SU-DHL-6 (cell line): ENCODE results near the gene CD99L2.

Experiments
- H2AFZ ChIP-seq: fragments of 200-600 bp; sonication (generic); 2 replicates; pipeline ENCODE4 v1.6.1; 2014; ENCODE audit warnings: low read depth, mild to moderate bottlenecking, moderate library complexity, mixed read lengths, antibody characterized with exemption, low read length; ENCODE audit not compliant: severe bottlenecking
- H3F3A ChIP-seq: fragments of 200-600 bp; shearing (Covaris generic); 2 replicates; pipeline ENCODE4 v1.6.0; 2016; ENCODE audit warnings: antibody characterized with exemption, mild to moderate bottlenecking; ENCODE audit not compliant: insufficient read depth
- H3K27ac ChIP-seq: fragments of 200-600 bp; sonication (generic); 2 replicates; pipeline ENCODE4 v1.5.1; 2016; ENCODE audit warnings: low read depth, mild to moderate bottlenecking, low read length, moderate library complexity, mixed read lengths
- H3K27me3 ChIP-seq: fragments of 200-600 bp; sonication (generic), shearing (Covaris generic); 2 replicates; pipeline ENCODE4 v1.6.0; 2014; ENCODE audit warnings: mild to moderate bottlenecking, low read length
- H3K36me3 ChIP-seq: fragments of 200-600 bp; sonication (generic); 2 replicates; pipeline ENCODE4 v1.6.1; 2014; ENCODE audit warnings: mild to moderate bottlenecking, low read length, mixed read lengths
- H3K4me2 ChIP-seq: fragments of 300-600, 200-600 bp; shearing (Covaris generic), sonication (generic); 2 replicates; pipeline ENCODE4 v1.6.0; 2014; ENCODE audit warnings: low read length, low read depth, mild to moderate bottlenecking; ENCODE audit not compliant: poor library complexity, severe bottlenecking
- H3K4me3 ChIP-seq: fragments of 200-600 bp; sonication (generic); 2 replicates; pipeline ENCODE4 v1.5.1; 2014; ENCODE audit warnings: antibody characterized with exemption, low read length, mild to moderate bottlenecking, mixed read lengths; ENCODE audit not compliant: insufficient read depth, poor library complexity, severe bottlenecking
- H3K79me2 ChIP-seq: fragments of 200-600 bp; sonication (generic); 2 replicates; pipeline ENCODE4 v1.6.1; 2014; ENCODE audit warnings: mild to moderate bottlenecking, low read length, moderate library complexity; ENCODE audit not compliant: insufficient read depth
- H3K9ac ChIP-seq: fragments of 200-600 bp; sonication (generic); 2 replicates; pipeline ENCODE4 v1.7.0; 2014; ENCODE audit warnings: mild to moderate bottlenecking, low read length
- H3K9me2 ChIP-seq: fragments of 200-600 bp; sonication (generic); replicated peaks from 2 replicates; pipeline ENCODE4 v1.6.1; 2014; ENCODE audit warnings: low read length; ENCODE audit not compliant: insufficient read depth
- H3K9me3 ChIP-seq: fragments of 200-600 bp; sonication (generic); 2 replicates; pipeline ENCODE4 v1.6.1; 2014; ENCODE audit warnings: low read length, mixed read lengths; ENCODE audit not compliant: insufficient read depth
- H4K20me1 ChIP-seq: fragments of 200-600 bp; sonication (generic); 2 replicates; pipeline ENCODE4 v1.6.1; 2014; ENCODE audit warnings: low read depth, mild to moderate bottlenecking, antibody characterized with exemption, low read length, moderate library complexity, mixed read lengths
- CTCF ChIP-seq: fragments of 200-600 bp; sonication (generic); IDR thresholded peaks from one replicate; pipeline ENCODE4 v1.5.1; 2017; ENCODE audit warnings: antibody characterized with exemption, mild to moderate bottlenecking, low read length, moderate library complexity; ENCODE audit not compliant: insufficient read depth, poor library complexity, severe bottlenecking
- EZH2phosphoT487 ChIP-seq: fragments of 200-600 bp; sonication (generic), shearing (Covaris generic); conservative IDR thresholded peaks from 2 replicates; pipeline ENCODE4 v1.6.1; 2018; ENCODE audit warnings: mild to moderate bottlenecking, antibody characterized with exemption, low read length, moderate library complexity, mixed read lengths

Gene CD99L2

GRCh38 chrX:150763303-150763797, 135.1 kb downstream of the CD99L2 start:
- TF ChIP-seq CTCF (no peak), EZH2phosphoT487 (no peak)
- Histone ChIP-seq H3K36me3 (no peaks in the 10 kb centered on the region), H3K4me2 (no peak overlapping the region), H3K9me3 (no peaks in the 10 kb centered on the region), H3K27me3 (no peaks in the 10 kb centered on the region), H3F3A (no peaks in the 10 kb centered on the region), H3K9me2 (no peaks in the 10 kb centered on the region), H4K20me1 (no peaks in the 10 kb centered on the region), H3K9ac (no peak overlapping the region), H2AFZ (no peak overlapping the region), H3K4me3 (no peak overlapping the region), H3K27ac (no peak overlapping the region), H3K79me2 (no peaks in the 10 kb centered on the region)

GRCh38 chrX:150762258-150763165, 136.0 kb downstream of the CD99L2 start:
- Histone ChIP-seq H3K4me2 (no peak overlapping the region), H3K4me3 (no peak overlapping the region), H3K27ac (no peak overlapping the region), H3K27me3 (no peaks in the 10 kb centered on the region), H3F3A (no peaks in the 10 kb centered on the region), H3K9me2 (no peaks in the 10 kb centered on the region), H4K20me1 (no peaks in the 10 kb centered on the region), H3K9ac (no peak overlapping the region), H2AFZ (no peak overlapping the region), H3K9me3 (no peaks in the 10 kb centered on the region), H3K79me2 (no peaks in the 10 kb centered on the region), H3K36me3 (no peaks in the 10 kb centered on the region)
- TF ChIP-seq CTCF (no peak), EZH2phosphoT487 (no peak)

DNA sequence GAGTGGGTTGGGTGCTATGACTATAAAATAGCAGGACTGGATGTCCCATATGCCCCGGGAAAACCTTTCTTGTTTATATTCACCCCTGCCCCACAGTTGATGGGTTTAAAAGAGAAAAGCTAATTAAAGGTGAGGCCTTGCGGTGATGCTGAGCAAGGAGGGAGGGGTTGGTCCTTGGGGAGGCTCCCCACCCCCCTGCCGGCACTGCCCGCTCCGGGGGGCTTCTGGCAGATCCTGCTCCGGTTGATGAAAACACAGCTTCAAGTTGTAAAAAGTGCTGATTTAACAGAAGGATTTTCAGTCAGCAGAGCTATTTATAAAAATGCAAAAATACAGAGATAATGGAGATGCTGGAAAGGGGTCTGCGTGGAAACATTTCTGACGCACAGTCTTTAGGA, 136.7 kb downstream of the CD99L2 start:
- Histone ChIP-seq H3K4me3 (no peak overlapping the region), H3K27ac (no peak overlapping the region), H3K9ac (no peak overlapping the region), H4K20me1 (no peaks in the 10 kb centered on the region), H3K27me3 (no peaks in the 10 kb centered on the region), H3K9me2 (no peaks in the 10 kb centered on the region), H3K36me3 (no peaks in the 10 kb centered on the region), H3K4me2 (no peak overlapping the region), H3K9me3 (no peaks in the 10 kb centered on the region), H2AFZ (no peak overlapping the region), H3K79me2 (no peaks in the 10 kb centered on the region), H3F3A (no peaks in the 10 kb centered on the region)
- no peak for TF ChIP-seq CTCF
- no peak for TF ChIP-seq EZH2phosphoT487
